CD4-positive, alpha-beta memory T cell (primary cell): ENCODE results near the gene HSPBP1. TPM values are rescaled to one million over a fixed set of nuclear protein-coding genes. Genes with fewer than 3 reads are reported as not detected.
A peak's percentile ranks its signal among the peaks of the same experiment; 100 is the strongest.

Source experiments
- CTCF ChIA-PET: fragments of 350-600 bp; sonication (Branson Sonifier 250); formaldehyde crosslinking; loops from one replicate; lab custom pipeline; 2021; ENCODE audit warnings: inconsistent platforms; ENCODE audit not compliant: partially characterized antibody; lab: Charles Lee
- POLR2A ChIA-PET: fragments of 350-600 bp; sonication (Branson Sonifier 250); formaldehyde crosslinking; loops from one replicate; lab custom pipeline; 2021; ENCODE audit not compliant: partially characterized antibody; lab: Charles Lee
- DNase-seq, 5 donors: peaks; one replicate each; pipeline versions ENCODE4 v3.0.0 to v3.0.0-alpha.2; 2020 to 2022; ENCODE audit warnings: mixed read lengths in 1 of 5
- H3K27ac ChIP-seq: one replicate; pipeline ENCODE4 v1.7.0; 2013; ENCODE audit warnings: low read depth, low read length
- H3K27me3 ChIP-seq: 2 replicates; pipeline ENCODE4 v1.7.0; 2013; ENCODE audit warnings: mild to moderate bottlenecking, low read length, moderate library complexity; ENCODE audit not compliant: insufficient read depth
- H3K36me3 ChIP-seq: 2 replicates; pipeline ENCODE4 v1.7.0; 2013; ENCODE audit warnings: mild to moderate bottlenecking, low read length, moderate library complexity; ENCODE audit not compliant: insufficient read depth
- H3K4me1 ChIP-seq: 2 replicates; pipeline ENCODE4 v1.7.0; 2013; ENCODE audit warnings: mild to moderate bottlenecking, low read length, moderate library complexity; ENCODE audit not compliant: insufficient read depth
- H3K4me3 ChIP-seq, 2 donors: one replicate each; pipeline ENCODE4 v1.7.0; 2013; ENCODE audit warnings: low read length in 2 of 2, mild to moderate bottlenecking in 1 of 2
- H3K9me3 ChIP-seq, 2 donors: one replicate each; pipeline ENCODE4 v1.7.0; 2013; ENCODE audit warnings: low read length in 2 of 2, control low read depth in 1 of 2; ENCODE audit not compliant: control insufficient read depth in 1 of 2
- H3K27ac Mint-ChIP-seq, 7 donors: one replicate each; pipeline ENCODE4 v1.8.0; 2020 to 2021; ENCODE audit warnings: mixed read lengths in 7 of 7, mild to moderate bottlenecking in 6 of 7, inconsistent platforms in 3 of 7, moderate library complexity in 3 of 7
- H3K27me3 Mint-ChIP-seq, 2 donors: one replicate each; pipeline ENCODE4 v1.8.0; 2020 to 2021; ENCODE audit warnings: mixed read lengths in 2 of 2
- H3K36me3 Mint-ChIP-seq, 2 donors: one replicate each; pipeline ENCODE4 v1.8.0; 2020 to 2021; ENCODE audit warnings: mixed read lengths in 2 of 2, inconsistent platforms in 1 of 2, mild to moderate bottlenecking in 1 of 2
- H3K4me1 Mint-ChIP-seq, 4 donors: one replicate each; pipeline ENCODE4 v1.8.0; 2020 to 2021; ENCODE audit warnings: mixed read lengths in 4 of 4, mild to moderate bottlenecking in 1 of 4
- H3K4me3 Mint-ChIP-seq, 8 donors: one replicate each; pipeline ENCODE4 v1.8.0; 2020 to 2021; ENCODE audit warnings: mixed read lengths in 8 of 8, mild to moderate bottlenecking in 7 of 8, moderate library complexity in 6 of 8, inconsistent platforms in 3 of 8
- H3K9me3 Mint-ChIP-seq, 8 donors: one replicate each; pipeline ENCODE4 v1.8.0; 2020 to 2021; ENCODE audit warnings: mixed read lengths in 8 of 8, mild to moderate bottlenecking in 5 of 8, inconsistent platforms in 3 of 8, moderate library complexity in 1 of 8
- intact Hi-C: fragments of 100-400 bp; cut with micrococcal nuclease; formaldehyde crosslinking; loops from one replicate; pipeline ENCODE4 v1.15.1; 2023
- polyA plus RNA-seq, 2 donors: library from polyadenylated mRNA; unstranded; fragments of 300-500 nt; fragmentation: Illumina TruSeq; gene quantifications; one replicate each; pipeline ENCODE4 v1.2.3, GENCODE V29; 2021
- total RNA-seq, 2 experiments: library from RNA; stranded (reverse); gene quantifications; one replicate each; pipeline ENCODE4 v1.2.3, GENCODE V29; 2021

HSPBP1 gene
- total and polyA plus RNA-seq, 4 experiments from 2014 or later, result 17.9 to 38.7 (median 27.1) TPM

DNA sequence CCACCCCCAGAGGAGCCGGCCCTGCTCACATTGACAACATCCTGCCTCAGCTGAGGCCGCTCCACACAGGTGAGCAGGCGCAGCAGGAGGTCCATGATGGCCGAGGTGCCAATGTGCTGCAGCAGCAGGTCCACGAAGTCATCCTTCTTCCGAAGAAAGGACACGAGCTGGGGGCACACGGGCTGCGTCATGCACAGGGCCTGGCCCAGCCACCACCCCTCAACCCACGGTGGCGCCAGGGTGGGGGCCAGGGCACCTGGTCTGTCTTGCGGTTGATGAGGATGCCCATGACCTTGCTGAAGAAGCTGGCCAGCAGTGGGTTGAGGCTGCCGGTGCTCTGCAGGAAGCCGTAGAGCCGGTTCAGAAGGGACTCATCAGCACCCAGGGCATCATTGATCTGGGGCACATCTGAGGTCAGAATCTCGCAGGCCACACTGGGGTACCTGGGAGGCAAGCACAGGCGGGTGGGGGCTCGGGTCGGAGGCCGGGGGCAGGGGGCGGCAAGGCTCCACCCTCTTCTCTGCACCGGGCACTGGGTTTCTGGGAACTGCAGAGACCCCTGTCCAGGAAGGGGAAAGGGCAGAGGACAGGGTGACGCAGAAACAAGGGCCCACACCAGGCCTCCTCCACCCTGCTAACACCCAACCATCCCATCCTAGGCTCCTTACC lies 34.5 kb downstream of the HSPBP1 start:
- no peaks in the 10 kb centered on the region for H3K27me3 ChIP-seq
- Mint-ChIP-seq H3K27ac (no peak overlapping the region), H3K9me3 (no peaks in the 10 kb centered on the region), H3K4me3 (no peak overlapping the region), H3K4me1 (peaks cover 11 to 28% (median 17%) of the 10 kb centered on the region in 4 donors), H3K27me3 (no peaks in the 10 kb centered on the region), H3K36me3 (peaks cover 28 to 38% of the 10 kb centered on the region in 2 donors)
- peaks cover 60% of the 10 kb centered on the region for H3K36me3 ChIP-seq
- peaks cover 31% of the 10 kb centered on the region for H3K4me1 ChIP-seq
- no peaks in the 10 kb centered on the region for H3K9me3 ChIP-seq
- no peak overlapping the region for H3K4me3 ChIP-seq
- CTCF ChIA-PET, result interaction anchor here (0.8 kb wide), 1 partner anchor 47 kb away, joined by 3 read pairs; no protein-coding TSS in a partner anchor
- H3K27ac ChIP-seq, result no peak overlapping the region
- intact Hi-C loops, result no loop called here
- POLR2A ChIA-PET, result interaction anchor here (1.5 to 1.9 kb wide), 2 partner anchors 10 to 14 kb away, joined by 5 to 9 read pairs; partner anchors contain the start of gene PPP6R1
- DNase-seq, result no peak

DNA sequence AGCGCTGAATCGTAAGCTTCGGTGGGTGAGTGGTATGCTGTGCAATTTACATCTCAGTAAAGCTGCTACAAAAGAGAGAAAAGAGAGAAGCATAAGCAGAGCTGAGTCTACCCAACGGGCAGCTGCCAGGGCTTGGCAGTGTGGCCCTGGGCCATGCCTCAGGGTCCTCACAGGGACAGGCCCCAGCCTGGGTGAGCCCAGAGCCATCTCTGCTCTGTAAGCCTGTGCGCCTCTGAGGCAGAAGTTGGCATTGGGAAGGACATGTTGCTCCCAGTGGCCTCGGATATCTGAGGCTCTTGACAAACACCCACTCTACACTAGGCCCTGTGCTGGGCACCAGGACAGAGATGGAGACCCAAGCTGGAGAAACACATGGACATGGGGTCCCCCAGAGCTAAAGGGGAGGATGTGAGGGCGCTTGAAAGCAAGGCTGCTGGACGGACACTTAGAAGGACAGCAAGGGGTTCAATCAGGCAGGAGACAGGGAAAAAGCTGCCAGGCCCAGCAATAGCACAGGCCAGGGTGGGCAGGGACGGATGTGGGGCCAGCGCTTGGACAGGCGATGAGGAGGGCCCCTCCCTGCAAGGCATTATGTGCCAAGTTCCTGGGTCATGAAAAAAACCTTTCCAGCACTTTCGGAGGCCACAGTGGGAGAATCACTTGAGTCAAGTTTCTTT lies 35.8 kb downstream of the HSPBP1 start:
- Histone ChIP-seq H3K36me3 (peaks cover 72% of the 10 kb centered on the region), H3K27ac (no peak overlapping the region), H3K27me3 (no peaks in the 10 kb centered on the region), H3K4me3 (no peak overlapping the region), H3K9me3 (no peaks in the 10 kb centered on the region), H3K4me1 (peaks cover 19% of the 10 kb centered on the region)
- no peaks in the 10 kb centered on the region for H3K9me3 Mint-ChIP-seq
- peaks cover 32 to 42% of the 10 kb centered on the region in 2 donors for H3K36me3 Mint-ChIP-seq
- POLR2A ChIA-PET, result interaction anchor here (1.1 to 5.3 kb wide), 3 partner anchors 11 to 15 kb away, joined by 3 to 25 read pairs (median 5); partner anchors contain the start of gene PPP6R1
- CTCF ChIA-PET, result interaction anchor here (0.6 kb wide), 1 partner anchor 103 kb away, joined by 3 read pairs; no protein-coding TSS in a partner anchor
- no peaks in the 10 kb centered on the region for H3K27me3 Mint-ChIP-seq
- DNase-seq, result no peak
- intact Hi-C loops, result no loop called here
- no peak overlapping the region for H3K4me3 Mint-ChIP-seq
- H3K27ac Mint-ChIP-seq, result no peak overlapping the region
- peaks cover 12 to 22% (median 16%) of the 10 kb centered on the region in 4 donors for H3K4me1 Mint-ChIP-seq

DNA sequence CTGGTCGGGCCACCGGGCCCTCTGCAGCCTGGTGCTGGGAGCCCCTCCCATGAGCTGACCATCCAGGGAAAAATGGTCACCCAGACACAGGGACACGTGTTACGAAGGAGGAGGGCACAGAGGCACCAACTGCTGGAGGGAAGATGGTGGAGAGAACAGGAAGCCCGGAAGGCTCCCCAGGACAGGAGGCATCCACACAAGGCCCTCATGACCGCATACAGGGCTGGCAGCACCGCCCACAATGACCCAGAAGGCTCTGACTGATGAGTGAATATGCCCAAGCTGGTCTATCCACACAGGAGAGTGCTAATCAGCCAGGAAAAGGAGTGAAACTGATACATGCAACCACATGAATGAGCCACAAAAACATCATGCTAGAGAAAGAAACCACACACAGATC lies 37.4 kb downstream of the HSPBP1 start:
- H3K9me3 ChIP-seq, result no peaks in the 10 kb centered on the region
- intact Hi-C loops, result no loop called here
- peaks cover 2 to 6% (median 4%) of the 10 kb centered on the region in 4 donors for H3K4me1 Mint-ChIP-seq
- H3K27ac ChIP-seq, result no peak overlapping the region
- CTCF ChIA-PET, result no interaction called here
- DNase-seq, result no peak
- H3K27me3 ChIP-seq, result no peaks in the 10 kb centered on the region
- H3K36me3 Mint-ChIP-seq, result peaks cover 34 to 49% of the 10 kb centered on the region in 2 donors
- H3K4me1 ChIP-seq, result peaks cover 3% of the 10 kb centered on the region
- H3K36me3 ChIP-seq, result peaks cover 87% of the 10 kb centered on the region
- POLR2A ChIA-PET, result interaction anchor here (5.3 kb wide), 1 partner anchor 12 kb away, joined by 25 read pairs; no protein-coding TSS in a partner anchor
- H3K27ac Mint-ChIP-seq, result no peak overlapping the region
- no peaks in the 10 kb centered on the region for H3K9me3 Mint-ChIP-seq
- no peak overlapping the region for H3K4me3 Mint-ChIP-seq
- no peak overlapping the region for H3K4me3 ChIP-seq
- no peaks in the 10 kb centered on the region for H3K27me3 Mint-ChIP-seq

- Mint-ChIP-seq H3K4me3 (no peak overlapping the region), H3K4me1 (peaks cover 2 to 9% (median 4%) of the 10 kb centered on the region in 4 donors), H3K36me3 (peaks cover 40 to 54% of the 10 kb centered on the region in 2 donors), H3K27me3 (no peaks in the 10 kb centered on the region), H3K9me3 (no peaks in the 10 kb centered on the region), H3K27ac (no peak overlapping the region)
- Histone ChIP-seq H3K4me1 (no peaks in the 10 kb centered on the region), H3K36me3 (peaks cover 92% of the 10 kb centered on the region), H3K27me3 (no peaks in the 10 kb centered on the region), H3K4me3 (no peak overlapping the region), H3K27ac (no peak overlapping the region), H3K9me3 (no peaks in the 10 kb centered on the region)
- CTCF ChIA-PET, result no interaction called here
- intact Hi-C loops, result no loop called here
- POLR2A ChIA-PET, result interaction anchor here (5.3 kb wide), 1 partner anchor 13 kb away, joined by 25 read pairs; no protein-coding TSS in a partner anchor
- no peak for DNase-seq
Measured at GRCh38 chr19:55241935-55242464, 37.9 kb downstream of the HSPBP1 start.

GRCh38 chr19:55241143-55241934 lies 38.6 kb downstream of the HSPBP1 start:
- Histone ChIP-seq H3K9me3 (no peaks in the 10 kb centered on the region), H3K27me3 (no peaks in the 10 kb centered on the region), H3K4me1 (no peaks in the 10 kb centered on the region), H3K27ac (no peak overlapping the region), H3K36me3 (peaks cover 93% of the 10 kb centered on the region), H3K4me3 (no peak overlapping the region)
- DNase-seq, result no peak
- ChIA-PET POLR2A (interaction anchor here (1.2 to 5.3 kb wide), 2 partner anchors 9 to 13 kb away, joined by 3 to 25 read pairs; no protein-coding TSS in a partner anchor), CTCF (no interaction called here)
- H3K27ac Mint-ChIP-seq, result no peak overlapping the region
- intact Hi-C loops, result no loop called here
- peaks cover 2 to 10% (median 4%) of the 10 kb centered on the region in 4 donors for H3K4me1 Mint-ChIP-seq
- H3K36me3 Mint-ChIP-seq, result peaks cover 45 to 59% of the 10 kb centered on the region in 2 donors
- H3K4me3 Mint-ChIP-seq, result no peak overlapping the region
- no peaks in the 10 kb centered on the region for H3K9me3 Mint-ChIP-seq
- no peaks in the 10 kb centered on the region for H3K27me3 Mint-ChIP-seq

DNA sequence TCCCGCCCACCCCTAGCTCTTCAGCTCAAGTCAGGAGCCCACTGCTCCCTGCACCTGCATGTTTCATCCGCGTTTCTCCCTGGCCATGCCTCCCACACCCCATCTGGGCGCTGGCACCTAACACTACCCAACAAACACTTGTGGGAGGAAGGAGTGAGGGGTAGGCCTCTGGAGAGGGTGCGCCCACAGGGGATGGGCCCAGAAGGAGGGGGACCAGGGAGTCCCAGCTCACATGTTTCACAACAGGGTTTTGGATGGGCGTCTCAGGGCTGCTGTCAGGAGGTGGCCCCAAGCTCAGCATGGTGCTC lies 39.2 kb downstream of the HSPBP1 start:
- intact Hi-C loops, result no loop called here
- no peak overlapping the region for H3K4me3 Mint-ChIP-seq

More for the DNA sequence above, 39.2 kb downstream of the HSPBP1 start:
- no peaks in the 10 kb centered on the region for H3K4me1 ChIP-seq
- no peaks in the 10 kb centered on the region for H3K27me3 ChIP-seq
- Mint-ChIP-seq H3K4me1 (peaks cover 2 to 10% (median 4%) of the 10 kb centered on the region in 4 donors), H3K36me3 (peaks cover 49 to 62% of the 10 kb centered on the region in 2 donors), H3K27ac (peak overlapping the region in 1 of 7 donors; percentile 74), H3K27me3 (no peaks in the 10 kb centered on the region), H3K9me3 (no peaks in the 10 kb centered on the region)
- POLR2A ChIA-PET, result interaction anchor here (1.2 to 5.3 kb wide), 2 partner anchors 10 to 14 kb away, joined by 3 to 25 read pairs; no protein-coding TSS in a partner anchor
- H3K27ac ChIP-seq, result no peak overlapping the region
- H3K4me3 ChIP-seq, result no peak overlapping the region
- H3K9me3 ChIP-seq, result no peaks in the 10 kb centered on the region
- CTCF ChIA-PET, result no interaction called here
- DNase-seq, result no peak
- peaks cover 93% of the 10 kb centered on the region for H3K36me3 ChIP-seq
